OCI-LY1 (cell line): Measurements from ENCODE around the gene TCF23.

Experiments used
- EZH2 ChIP-seq: fragments of 200-600 bp; sonication (generic), shearing (Covaris generic); IDR thresholded peaks from 2 replicates; pipeline ENCODE4 v1.8.0; 2017; ENCODE audit warnings: borderline replicate concordance, mixed run types, mild to moderate bottlenecking, antibody characterized with exemption, low read length, moderate library complexity, mixed read lengths
- TF ChIP-seq, protein P1 (sequence below): fragments of 200-600 bp; sonication (generic), shearing (Covaris generic); IDR thresholded peaks from 2 replicates; pipeline ENCODE4 v1.5.1; 2017; ENCODE audit warnings: mild to moderate bottlenecking, antibody characterized with exemption, low read length, moderate library complexity, mixed read lengths

DNA sequence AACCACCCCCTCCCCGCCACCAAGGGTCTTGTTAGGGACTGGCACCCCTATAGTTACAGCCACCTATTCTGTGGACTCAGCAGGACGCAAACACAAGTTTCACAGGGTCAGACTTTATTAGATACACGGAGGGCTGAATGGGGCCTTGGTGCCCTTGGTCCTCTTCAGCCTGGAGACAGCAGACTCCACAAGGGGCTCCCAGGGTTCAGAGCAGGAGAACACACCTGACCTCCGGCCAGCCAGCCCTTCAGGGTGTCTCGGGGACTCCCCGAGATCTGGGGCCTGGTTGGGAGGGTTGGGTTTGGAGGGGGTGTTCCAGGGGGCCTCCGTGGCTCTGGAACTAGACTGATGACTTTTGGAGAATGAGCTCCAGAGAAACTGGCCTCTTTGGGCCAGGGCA, 12.1 kb upstream of the TCF23 start:
- TF ChIP-seq, protein P1, sequence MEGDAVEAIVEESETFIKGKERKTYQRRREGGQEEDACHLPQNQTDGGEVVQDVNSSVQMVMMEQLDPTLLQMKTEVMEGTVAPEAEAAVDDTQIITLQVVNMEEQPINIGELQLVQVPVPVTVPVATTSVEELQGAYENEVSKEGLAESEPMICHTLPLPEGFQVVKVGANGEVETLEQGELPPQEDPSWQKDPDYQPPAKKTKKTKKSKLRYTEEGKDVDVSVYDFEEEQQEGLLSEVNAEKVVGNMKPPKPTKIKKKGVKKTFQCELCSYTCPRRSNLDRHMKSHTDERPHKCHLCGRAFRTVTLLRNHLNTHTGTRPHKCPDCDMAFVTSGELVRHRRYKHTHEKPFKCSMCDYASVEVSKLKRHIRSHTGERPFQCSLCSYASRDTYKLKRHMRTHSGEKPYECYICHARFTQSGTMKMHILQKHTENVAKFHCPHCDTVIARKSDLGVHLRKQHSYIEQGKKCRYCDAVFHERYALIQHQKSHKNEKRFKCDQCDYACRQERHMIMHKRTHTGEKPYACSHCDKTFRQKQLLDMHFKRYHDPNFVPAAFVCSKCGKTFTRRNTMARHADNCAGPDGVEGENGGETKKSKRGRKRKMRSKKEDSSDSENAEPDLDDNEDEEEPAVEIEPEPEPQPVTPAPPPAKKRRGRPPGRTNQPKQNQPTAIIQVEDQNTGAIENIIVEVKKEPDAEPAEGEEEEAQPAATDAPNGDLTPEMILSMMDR, result no peak
- TF ChIP-seq EZH2, result no peak
